ENCODE data around the gene ADAT3.
"Not testable (repeated sequence)": the region's sequence is repeated elsewhere in the genome, so short reads cannot be mapped to it uniquely, and the experiment has no call there.

GRCh38 chr19:1877280-1877660 is 27.9 kb upstream of the ADAT3 start:
- TF ChIP-seq CTCF (IDR thresholded peaks at IDR 0.05; ENCODE audit: low read depth, low read length); EZH2phosphoT487 (IDR thresholded peaks at IDR 0.05; ENCODE audit: low read depth): not testable (repeated sequence)
